ENCODE data around the gene ITGB5. TPM values are rescaled to one million over a fixed set of nuclear protein-coding genes. Genes with fewer than 3 reads are reported as not detected.

ITGB5 gene
- total RNA-seq, 1 experiment from 2014 or later = 77.8 TPM

- ChIA-PET RAD21 (ENCODE audit: low non-redundant PET in 1 of 2, low total read pairs in 2 of 2, uncharacterized antibody in 2 of 2, unreplicated experiment in 2 of 2) (no interaction called here), CTCF (interaction anchor here (1.0 to 1.2 kb wide), 3 partner anchors 11 to 36 kb away, joined by 3 to 5 read pairs (median 3); no protein-coding TSS in a partner anchor), POLR2A (no interaction called here)
- intact Hi-C loops (cut with micrococcal nuclease) = no loop called here
- BruUV-seq (replicated peaks) = no TSS peak
- Histone ChIP-seq H3K36me3 (ENCODE audit: control insufficient read depth in 1 of 2, insufficient read depth in 2 of 2, low read length in 2 of 2) (no peaks in the 10 kb centered on the region), H3K27me3 (ENCODE audit: insufficient read depth, low read length) (no peaks in the 10 kb centered on the region), H3K79me2 (ENCODE audit: insufficient read depth, low read length) (no peaks in the 10 kb centered on the region), H3K9me2 (ENCODE audit: insufficient read depth) (no peaks in the 10 kb centered on the region), H3K4me2 (ENCODE audit: low read length) (no peak overlapping the region), H3K4me1 (ENCODE audit: control insufficient read depth in 1 of 2, insufficient read depth in 2 of 2, low read length in 2 of 2) (peaks cover 0 to 17% of the 10 kb centered on the region in 2 experiments; a peak in 2 of 4 replicates), H3K4me3 (replicated peaks in 1 of 2; ENCODE audit: low read depth in 1 of 2, low read length in 2 of 2) (no peak overlapping the region), H3K27ac (ENCODE audit: low read depth, low read length) (no peak overlapping the region), H3K9me3 (ENCODE audit: control insufficient read depth in 1 of 2, insufficient read depth in 1 of 2, low read depth in 1 of 2, low read length in 2 of 2) (no peaks in the 10 kb centered on the region), H2AFZ (ENCODE audit: low read depth, low read length, poor library complexity, severe bottlenecking) (no peak overlapping the region), H4K20me1 (ENCODE audit: insufficient read depth) (no peaks in the 10 kb centered on the region), H3K9ac (ENCODE audit: low read length) (no peak overlapping the region)
- no peak for TF ChIP-seq TCF7L2 (IDR thresholded peaks at IDR 0.05; ENCODE audit: borderline replicate concordance, extremely low read depth, insufficient read depth, insufficient read length)
- ATAC-seq = no peak
- no peak for DNase-seq (ENCODE audit: low read depth, low spot score)
Observed at GRCh38 chr3:124797426-124797945, 89.7 kb downstream of the ITGB5 start.

- no peak for TF ChIP-seq MAX (IDR thresholded peaks at IDR 0.05)
- TF ChIP-seq FOSL1 (IDR thresholded peaks at IDR 0.05; ENCODE audit: low read depth) = no peak
- no peak for TF ChIP-seq CBX3 (IDR thresholded peaks at IDR 0.05; ENCODE audit: low read depth)
- no peak for TF ChIP-seq ATF3 (IDR thresholded peaks at IDR 0.05)
- no peak for TF ChIP-seq ZBTB33 (IDR thresholded peaks at IDR 0.05; ENCODE audit: extremely low read depth, insufficient replicate concordance, low read length)
- TF ChIP-seq EZH2 (IDR thresholded peaks at IDR 0.05) = no peak
- TF ChIP-seq SP1 (IDR thresholded peaks at IDR 0.05; ENCODE audit: low read depth) = no peak
- no peak for TF ChIP-seq CEBPB (IDR thresholded peaks at IDR 0.05; ENCODE audit: low read depth)
- no peak for TF ChIP-seq EZH2phosphoT487 (IDR thresholded peaks at IDR 0.05; ENCODE audit: borderline replicate concordance)
- TF ChIP-seq ELF1 (IDR thresholded peaks at IDR 0.05; ENCODE audit: borderline replicate concordance, low read depth) = no peak
- DNase-seq (ENCODE audit: low read depth, low spot score) (no peak), ATAC-seq (no peak)
- H3K4me2 ChIP-seq (ENCODE audit: low read length) = no peak overlapping the region
- no peak overlapping the region for H3K27ac ChIP-seq (ENCODE audit: low read depth, low read length)
- no peak overlapping the region for H2AFZ ChIP-seq (ENCODE audit: low read depth, low read length, poor library complexity, severe bottlenecking)
- H3K4me1 ChIP-seq (ENCODE audit: control insufficient read depth in 1 of 2, insufficient read depth in 2 of 2, low read length in 2 of 2) = peaks cover 0 to 17% of the 10 kb centered on the region in 2 experiments; a peak in 2 of 4 replicates
- RAD21 ChIA-PET (ENCODE audit: low non-redundant PET in 1 of 2, low total read pairs in 2 of 2, uncharacterized antibody in 2 of 2, unreplicated experiment in 2 of 2) = no interaction called here
- POLR2A ChIA-PET = no interaction called here
- H3K79me2 ChIP-seq (ENCODE audit: insufficient read depth, low read length) = no peaks in the 10 kb centered on the region
- H3K4me3 ChIP-seq (replicated peaks in 1 of 2; ENCODE audit: low read depth in 1 of 2, low read length in 2 of 2) = no peak overlapping the region
- H3K9me3 ChIP-seq (ENCODE audit: control insufficient read depth in 1 of 2, insufficient read depth in 1 of 2, low read depth in 1 of 2, low read length in 2 of 2) = no peaks in the 10 kb centered on the region
- no peak overlapping the region for H3K9ac ChIP-seq (ENCODE audit: low read length)
- BruUV-seq (replicated peaks) = no TSS peak
- H4K20me1 ChIP-seq (ENCODE audit: insufficient read depth) = no peaks in the 10 kb centered on the region
- intact Hi-C loops (cut with micrococcal nuclease) = no loop called here
- H3K9me2 ChIP-seq (ENCODE audit: insufficient read depth) = no peaks in the 10 kb centered on the region
- H3K36me3 ChIP-seq (ENCODE audit: control insufficient read depth in 1 of 2, insufficient read depth in 2 of 2, low read length in 2 of 2) = no peaks in the 10 kb centered on the region
- CTCF ChIA-PET = interaction anchor here (1.2 to 1.4 kb wide), 2 partner anchors 9 to 35 kb away, joined by 3 to 4 read pairs; no protein-coding TSS in a partner anchor
- no peaks in the 10 kb centered on the region for H3K27me3 ChIP-seq (ENCODE audit: insufficient read depth, low read length)
Observed at GRCh38 chr3:124796477-124796876, 90.7 kb downstream of the ITGB5 start.
